SK-N-SH (cell line): ENCODE data around the gene RCCD1. TPM values are rescaled to one million over a fixed set of nuclear protein-coding genes. Genes with fewer than 3 reads are reported as not detected.

Experiments used
- CTCF ChIA-PET: fragments of 300-600, 350-600 bp; formaldehyde crosslinking; extraction: SDS; loops from one replicate; lab custom pipeline; 2021; lab: Yijun Ruan, JAX
- POLR2A ChIA-PET: fragments of 350-600 bp; sonication (Branson Sonifier 250); formaldehyde crosslinking; extraction: SDS; loops from one replicate; lab custom pipeline; 2020; ENCODE audit warnings: antibody characterized with exemption, inconsistent platforms; lab: Yijun Ruan, JAX
- DNase-seq: peaks from one replicate; pipeline ENCODE4 v3.0.0; 2012
- H2AFZ ChIP-seq: fragments of 200-600 bp; sonication (generic); 2 replicates; pipeline ENCODE4 v1.8.1; 2016; ENCODE audit warnings: antibody characterized with exemption, mild to moderate bottlenecking, low read depth
- H3F3A ChIP-seq: fragments of 200-600 bp; sonication (generic); replicated peaks from 2 replicates; pipeline ENCODE3; 2016; ENCODE audit warnings: antibody characterized with exemption, mild to moderate bottlenecking; ENCODE audit not compliant: insufficient read depth
- H3K27ac ChIP-seq, 2 experiments: fragments of 200-500 bp in 1 of 2; fragments of 200-600 bp in 1 of 2; sonication (Bioruptor generic) in 1 of 2; sonication (generic), shearing (Covaris generic) in 1 of 2; 2 replicates each; pipeline versions ENCODE4 v1.5.1 to v1.6.1; 2014 to 2016; ENCODE audit warnings: low read depth in 2 of 2, inconsistent platforms in 1 of 2, low read length in 1 of 2, mild to moderate bottlenecking in 1 of 2, mixed read lengths in 1 of 2
- H3K27me3 ChIP-seq: fragments of 200-600 bp; sonication (generic), shearing (Covaris generic); 2 replicates; pipeline ENCODE4 v1.6.1; 2016; ENCODE audit warnings: mixed run types; ENCODE audit not compliant: insufficient read depth
- H3K36me3 ChIP-seq, 2 experiments: fragments of 200-500 bp in 1 of 2; fragments of 200-600 bp in 1 of 2; sonication (Bioruptor generic) in 1 of 2; sonication (generic) in 1 of 2; replicated peaks in 1 of 2; 2 replicates each; pipeline versions ENCODE3 to v1.5.1; 2014 to 2016; ENCODE audit warnings: low read length in 1 of 2, mild to moderate bottlenecking in 1 of 2; ENCODE audit not compliant: insufficient read depth in 2 of 2, control insufficient read depth in 1 of 2
- H3K4me1 ChIP-seq, 2 experiments: fragments of 200-500 bp in 1 of 2; fragments of 200-600 bp in 1 of 2; sonication (Bioruptor generic) in 1 of 2; sonication (generic), shearing (Covaris generic) in 1 of 2; 2 replicates each; pipeline versions ENCODE4 v1.5.1 to v1.6.1; 2014 to 2016; ENCODE audit warnings: low read depth in 1 of 2, low read length in 1 of 2, mixed run types in 1 of 2; ENCODE audit not compliant: insufficient read depth in 2 of 2, control insufficient read depth in 1 of 2
- H3K4me2 ChIP-seq: fragments of 200-600 bp; sonication (generic), shearing (Covaris generic); 2 replicates; pipeline ENCODE4 v1.6.1; 2017; ENCODE audit warnings: mixed run types
- H3K4me3 ChIP-seq, 2 experiments: fragments of 200-500 bp in 1 of 2; fragments of 200-600 bp in 1 of 2; sonication (Bioruptor generic) in 1 of 2; sonication (generic), shearing (Covaris generic) in 1 of 2; 2 replicates each; pipeline versions ENCODE4 v1.5.1 to v1.8.1; 2014 to 2016; ENCODE audit warnings: low read depth in 2 of 2, inconsistent platforms in 1 of 2, low read length in 1 of 2, mild to moderate bottlenecking in 1 of 2, mixed read lengths in 1 of 2, moderate library complexity in 1 of 2
- H3K79me2 ChIP-seq: fragments of 200-600 bp; sonication (generic); 2 replicates; pipeline ENCODE4 v1.8.1; 2017; ENCODE audit warnings: mild to moderate bottlenecking; ENCODE audit not compliant: insufficient read depth
- H3K9ac ChIP-seq: fragments of 200-600 bp; sonication (generic); 2 replicates; pipeline ENCODE4 v1.6.1; 2017; ENCODE audit warnings: mixed run types
- H3K9me2 ChIP-seq: fragments of 200-600 bp; sonication (generic); 2 replicates; pipeline ENCODE4 v1.6.1; 2017; ENCODE audit warnings: mixed run types
- H3K9me3 ChIP-seq: fragments of 200-600 bp; sonication (generic); 2 replicates; pipeline ENCODE4 v1.6.1; 2017; ENCODE audit warnings: mixed run types, mild to moderate bottlenecking, moderate library complexity
- H4K20me1 ChIP-seq: fragments of 200-600 bp; sonication (generic); 2 replicates; pipeline ENCODE4 v1.6.1; 2017; ENCODE audit warnings: mild to moderate bottlenecking, mixed run types; ENCODE audit not compliant: insufficient read depth
- EZH2phosphoT487 ChIP-seq: fragments of 200-600 bp; sonication (generic); IDR thresholded peaks from 2 replicates; pipeline ENCODE4 v1.6.1; 2017; ENCODE audit warnings: low read depth, mixed run types, mild to moderate bottlenecking, antibody characterized with exemption, moderate library complexity, borderline replicate concordance
- GATA2 ChIP-seq: sonication (generic); formaldehyde crosslinking; IDR thresholded peaks from 2 replicates; pipeline ENCODE4 v1.5.0; 2020; ENCODE audit warnings: mild to moderate bottlenecking, missing genetic modification reagents
- JUND ChIP-seq: IDR thresholded peaks from 2 replicates; pipeline ENCODE4 v1.4.0; 2012
- MXI1 ChIP-seq: IDR thresholded peaks from 2 replicates; pipeline ENCODE4 v1.6.1; 2012; ENCODE audit warnings: mild to moderate bottlenecking, low read depth, low read length, improper control_type of control experiment
- NFIC ChIP-seq: IDR thresholded peaks from 2 replicates; pipeline ENCODE4 v1.4.0; 2012; ENCODE audit warnings: borderline replicate concordance
- NRF1 ChIP-seq: IDR thresholded peaks from 2 replicates; pipeline ENCODE4 v1.6.1; 2012; ENCODE audit warnings: low read depth, mild to moderate bottlenecking, low read length
- SIN3A ChIP-seq: IDR thresholded peaks from 2 replicates; pipeline ENCODE4 v1.6.1; 2012; ENCODE audit warnings: low read depth, mild to moderate bottlenecking, low read length, moderate library complexity, borderline replicate concordance
- SMC3 ChIP-seq: IDR thresholded peaks from 2 replicates; pipeline ENCODE4 v1.6.1; 2012; ENCODE audit warnings: low read depth, low read length, improper control_type of control experiment
- TAF1 ChIP-seq: IDR thresholded peaks from 2 replicates; pipeline ENCODE4 v1.6.1; 2012; ENCODE audit warnings: low read depth, mild to moderate bottlenecking, low read length, moderate library complexity, borderline replicate concordance
- TCF12 ChIP-seq: IDR thresholded peaks from 2 replicates; pipeline ENCODE4 v1.4.0; 2012
- YY1 ChIP-seq: IDR thresholded peaks from 2 replicates; pipeline ENCODE4 v1.4.0; 2012; ENCODE audit warnings: low read depth, mild to moderate bottlenecking
- WGBS: methylation state at CpG from one replicate; pipeline ENCODE4 v1.1.6; 2017; ENCODE audit warnings: low lambda C conversion rate; 5-methylcytosine and 5-hydroxymethylcytosine counted together
- polyA plus RNA-seq, 3 experiments: library from polyadenylated mRNA; depleted of rRNA; stranded (reverse); fragments of >200 nt; gene quantifications; 2 replicates each; pipeline ENCODE4 v1.2.3, GENCODE V29; 2012
- TF ChIP-seq, protein P1 (sequence below): fragments of 200-600 bp; sonication (generic); IDR thresholded peaks from 2 replicates; pipeline ENCODE4 v1.6.1; 2017; ENCODE audit warnings: antibody characterized with exemption, mild to moderate bottlenecking, moderate library complexity
- TF ChIP-seq, protein P2 (sequence below): fragments of 150-350 bp; IDR thresholded peaks from 2 replicates; pipeline ENCODE4 v1.6.1; 2016; ENCODE audit warnings: mild to moderate bottlenecking, low read depth, low read length
- TF ChIP-seq, protein P3 (sequence below): IDR thresholded peaks from 2 replicates; pipeline ENCODE4; 2012

The RCCD1 gene
- polyA plus RNA-seq, 1 of the 3 experiments (the other 2 are of a cell fraction), result 21.2 TPM

DNA sequence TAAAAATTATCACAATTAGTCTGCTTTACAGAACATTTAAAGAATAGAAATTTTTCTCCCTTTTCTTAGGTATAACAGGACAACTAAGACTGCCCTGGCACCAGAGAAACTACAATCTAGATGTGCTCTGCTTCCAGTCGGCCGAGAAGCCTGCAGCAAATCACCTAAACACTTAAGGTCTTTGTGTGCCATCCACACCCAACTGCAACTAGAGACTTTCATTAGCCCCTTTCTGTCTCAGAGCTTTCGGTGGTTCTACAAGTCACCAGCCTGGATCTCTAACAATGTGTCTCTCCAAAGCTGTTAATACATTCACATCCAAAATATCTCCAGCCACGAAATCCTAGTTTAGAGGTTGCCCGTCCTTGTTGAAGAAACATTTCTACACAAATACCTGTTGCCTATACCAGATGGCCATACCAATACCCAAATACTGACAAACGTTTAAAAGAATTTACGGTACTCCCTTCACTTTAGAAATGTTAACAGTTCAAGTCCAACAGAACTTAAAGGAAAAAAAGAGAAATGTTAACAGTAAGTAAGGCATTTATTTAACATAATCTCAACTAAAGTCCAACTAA, 33.0 kb downstream of the RCCD1 start (continued):
- TF ChIP-seq, protein P1, sequence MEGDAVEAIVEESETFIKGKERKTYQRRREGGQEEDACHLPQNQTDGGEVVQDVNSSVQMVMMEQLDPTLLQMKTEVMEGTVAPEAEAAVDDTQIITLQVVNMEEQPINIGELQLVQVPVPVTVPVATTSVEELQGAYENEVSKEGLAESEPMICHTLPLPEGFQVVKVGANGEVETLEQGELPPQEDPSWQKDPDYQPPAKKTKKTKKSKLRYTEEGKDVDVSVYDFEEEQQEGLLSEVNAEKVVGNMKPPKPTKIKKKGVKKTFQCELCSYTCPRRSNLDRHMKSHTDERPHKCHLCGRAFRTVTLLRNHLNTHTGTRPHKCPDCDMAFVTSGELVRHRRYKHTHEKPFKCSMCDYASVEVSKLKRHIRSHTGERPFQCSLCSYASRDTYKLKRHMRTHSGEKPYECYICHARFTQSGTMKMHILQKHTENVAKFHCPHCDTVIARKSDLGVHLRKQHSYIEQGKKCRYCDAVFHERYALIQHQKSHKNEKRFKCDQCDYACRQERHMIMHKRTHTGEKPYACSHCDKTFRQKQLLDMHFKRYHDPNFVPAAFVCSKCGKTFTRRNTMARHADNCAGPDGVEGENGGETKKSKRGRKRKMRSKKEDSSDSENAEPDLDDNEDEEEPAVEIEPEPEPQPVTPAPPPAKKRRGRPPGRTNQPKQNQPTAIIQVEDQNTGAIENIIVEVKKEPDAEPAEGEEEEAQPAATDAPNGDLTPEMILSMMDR, result no peak
- TF ChIP-seq YY1 (no peak), GATA2 (no peak), TCF12 (no peak), TAF1 (no peak), JUND (no peak), SMC3 (no peak), NRF1 (no peak), NFIC (no peak), SIN3A (no peak), MXI1 (no peak)
- TF ChIP-seq, protein P2, sequence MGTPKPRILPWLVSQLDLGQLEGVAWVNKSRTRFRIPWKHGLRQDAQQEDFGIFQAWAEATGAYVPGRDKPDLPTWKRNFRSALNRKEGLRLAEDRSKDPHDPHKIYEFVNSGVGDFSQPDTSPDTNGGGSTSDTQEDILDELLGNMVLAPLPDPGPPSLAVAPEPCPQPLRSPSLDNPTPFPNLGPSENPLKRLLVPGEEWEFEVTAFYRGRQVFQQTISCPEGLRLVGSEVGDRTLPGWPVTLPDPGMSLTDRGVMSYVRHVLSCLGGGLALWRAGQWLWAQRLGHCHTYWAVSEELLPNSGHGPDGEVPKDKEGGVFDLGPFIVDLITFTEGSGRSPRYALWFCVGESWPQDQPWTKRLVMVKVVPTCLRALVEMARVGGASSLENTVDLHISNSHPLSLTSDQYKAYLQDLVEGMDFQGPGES, result no peak
- TF ChIP-seq, protein P3, sequence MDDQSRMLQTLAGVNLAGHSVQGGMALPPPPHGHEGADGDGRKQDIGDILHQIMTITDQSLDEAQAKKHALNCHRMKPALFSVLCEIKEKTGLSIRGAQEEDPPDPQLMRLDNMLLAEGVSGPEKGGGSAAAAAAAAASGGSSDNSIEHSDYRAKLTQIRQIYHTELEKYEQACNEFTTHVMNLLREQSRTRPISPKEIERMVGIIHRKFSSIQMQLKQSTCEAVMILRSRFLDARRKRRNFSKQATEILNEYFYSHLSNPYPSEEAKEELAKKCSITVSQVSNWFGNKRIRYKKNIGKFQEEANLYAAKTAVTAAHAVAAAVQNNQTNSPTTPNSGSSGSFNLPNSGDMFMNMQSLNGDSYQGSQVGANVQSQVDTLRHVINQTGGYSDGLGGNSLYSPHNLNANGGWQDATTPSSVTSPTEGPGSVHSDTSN, result no peak

DNA sequence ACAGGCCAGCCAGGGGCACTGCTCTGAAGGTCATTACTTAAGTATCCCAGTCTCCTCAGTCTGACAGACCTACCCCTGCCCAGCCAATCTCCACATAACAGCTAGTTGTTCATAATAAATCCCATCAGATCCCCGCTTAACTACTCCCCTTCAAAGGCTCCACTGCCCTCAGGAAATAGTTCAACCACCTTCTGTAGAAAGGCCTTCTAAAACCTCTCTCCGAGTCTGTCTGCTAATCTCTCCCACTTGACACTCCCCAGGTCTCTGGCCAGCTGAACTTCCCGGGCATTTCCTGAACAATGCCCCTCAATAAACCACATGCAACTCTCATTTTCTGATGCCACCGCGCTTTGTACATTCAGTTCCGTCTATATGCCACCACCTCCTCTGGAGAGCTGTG, 33.6 kb downstream of the RCCD1 start:
- no peaks in the 10 kb centered on the region for H3K27me3 ChIP-seq
- TF ChIP-seq EZH2phosphoT487, result no peak
- peak; percentile 9; the same call in 1 of the 2 replicates for TF ChIP-seq TCF12
- peak overlapping the region in 1 of 2 experiments; percentile 9; a peak in 1 of 4 replicates for H3K4me3 ChIP-seq
- peak overlapping the region; percentile 8; the same call in 1 of the 2 replicates for H3K9ac ChIP-seq
- peaks cover 6 to 11% of the 10 kb centered on the region in 2 experiments for H3K4me1 ChIP-seq
- H3K9me3 ChIP-seq, result no peaks in the 10 kb centered on the region
- H3F3A ChIP-seq, result peaks cover 4% of the 10 kb centered on the region
- H3K36me3 ChIP-seq, result peaks cover 2% of the 10 kb centered on the region in 2 experiments
- peaks cover 100% of the 10 kb centered on the region for H3K79me2 ChIP-seq
- H3K4me2 ChIP-seq, result peak overlapping the region; percentile 72
- H2AFZ ChIP-seq, result peak overlapping the region; percentile 73
- whole genome bisulfite sequencing, result 49% methylated on average over 6 of the region's 6 CpGs
- H3K9me2 ChIP-seq, result no peaks in the 10 kb centered on the region
- H3K27ac ChIP-seq, result peak overlapping the region; percentile 22 to 64; a peak in 3 of 4 replicates
- POLR2A ChIA-PET, result interaction anchor here (1.0 kb wide), 1 partner anchor 32 kb away, joined by 4 read pairs; no protein-coding TSS in a partner anchor
- peak; percentile 61 for DNase-seq
- peaks cover 12% of the 10 kb centered on the region; the same call in 1 of the 2 replicates for H4K20me1 ChIP-seq
- CTCF ChIA-PET, result interaction anchor here (1.3 to 4.2 kb wide), 4 partner anchors 9 to 56 kb away, joined by 3 to 19 read pairs (median 12); partner anchors contain the start of gene HDDC3
